COR-L47 (cell line): ENCODE data around the gene VPS11.

Source experiments
- DNase-seq: peaks from one replicate; lab custom pipeline; 2025; lab: John Stamatoyannopoulos, UW

VPS11 gene

DNA sequence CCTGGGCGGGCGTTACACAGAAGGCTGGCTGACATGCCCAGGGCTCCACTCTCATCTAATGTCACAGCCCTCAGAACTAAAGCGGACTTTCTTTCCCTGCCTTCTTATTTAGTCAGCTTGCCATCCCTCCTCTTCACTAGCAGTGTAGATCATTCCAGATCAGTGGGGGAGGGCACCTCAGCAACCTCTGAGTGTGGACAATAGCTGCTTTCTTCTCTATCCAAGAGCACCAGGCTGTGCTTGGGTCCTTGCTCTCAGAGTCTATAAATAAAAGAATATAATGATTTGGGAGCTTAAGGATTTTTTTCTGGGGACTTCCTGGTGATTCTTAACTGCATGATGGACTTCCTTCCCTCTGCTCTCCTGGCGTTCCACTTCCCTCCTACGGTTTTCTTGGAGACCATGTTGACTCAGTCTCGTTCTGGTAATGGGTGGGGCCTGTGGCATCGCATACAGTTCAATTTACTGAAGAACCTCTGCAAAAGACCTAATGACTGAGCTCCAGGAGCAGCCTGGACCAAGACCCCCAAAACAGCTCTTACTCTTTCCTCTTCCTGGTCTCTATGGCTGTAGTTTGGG is 14.2 kb downstream of the VPS11 start:
- DNase-seq, result no peak

DNA sequence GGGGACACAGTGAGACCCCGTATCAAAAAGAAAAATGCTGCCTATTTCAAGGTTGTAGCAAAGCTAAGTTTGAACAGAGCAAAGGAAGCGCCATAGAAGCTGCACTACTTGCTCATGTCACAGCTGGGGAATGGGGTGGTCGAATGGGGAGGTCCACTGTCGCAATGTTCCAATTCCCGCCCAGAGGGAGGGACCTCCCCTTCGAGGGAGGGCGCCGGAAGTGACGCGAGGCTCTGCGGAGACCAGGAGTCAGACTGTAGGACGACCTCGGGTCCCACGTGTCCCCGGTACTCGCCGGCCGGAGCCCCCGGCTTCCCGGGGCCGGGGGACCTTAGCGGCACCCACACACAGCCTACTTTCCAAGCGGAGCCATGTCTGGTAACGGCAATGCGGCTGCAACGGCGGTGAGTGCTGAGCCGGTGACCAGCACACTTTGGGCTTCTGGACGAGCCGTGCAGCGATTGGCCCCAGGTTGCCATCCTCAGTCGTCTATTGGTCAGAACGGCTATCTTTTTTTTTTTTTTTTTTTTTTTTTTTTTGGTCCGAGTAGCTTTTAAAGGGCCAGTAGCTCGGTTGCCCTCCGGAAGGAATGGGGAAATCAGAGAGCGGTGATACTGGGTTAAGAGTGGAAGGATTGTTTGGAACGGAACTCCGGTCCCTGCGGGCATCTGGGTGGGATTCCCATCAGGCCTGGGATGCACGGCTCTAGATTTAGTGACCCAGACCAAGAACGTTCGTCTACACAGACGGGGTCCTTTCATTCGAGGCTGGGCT is 17.2 kb downstream of the VPS11 start, which contains the start of gene HMBS:
Gene HMBS, plus strand, starts transcription at position 219 of the 774 bp plus-strand sequence. Its CDS starts 153 bp downstream, at position 372.
- peak; percentile 88 for DNase-seq

- DNase-seq, result no peak
Measured at GRCh38 chr11:119085437-119085847, 17.8 kb downstream of the VPS11 start.

DNA sequence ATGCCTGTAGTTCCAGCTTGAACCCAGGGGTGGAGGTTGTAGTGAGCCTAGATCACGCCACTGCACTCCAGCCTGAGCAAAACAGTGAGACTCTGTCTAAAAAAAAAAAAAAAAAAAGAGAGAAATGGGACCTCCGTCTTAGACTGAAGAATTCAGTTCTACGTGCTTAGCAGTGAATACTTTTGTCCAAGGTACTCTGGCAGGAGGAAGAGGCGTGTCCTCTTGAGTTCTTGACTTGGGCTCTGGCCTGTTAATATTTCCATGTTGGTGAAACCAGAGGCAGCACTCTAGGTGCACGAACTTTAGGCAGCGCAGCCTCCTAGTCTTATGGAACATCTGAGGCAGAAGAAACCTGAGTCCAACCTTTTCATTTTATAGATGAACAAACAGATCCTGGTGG is 19.5 kb downstream of the VPS11 start:
- DNase-seq, result no peak

DNA sequence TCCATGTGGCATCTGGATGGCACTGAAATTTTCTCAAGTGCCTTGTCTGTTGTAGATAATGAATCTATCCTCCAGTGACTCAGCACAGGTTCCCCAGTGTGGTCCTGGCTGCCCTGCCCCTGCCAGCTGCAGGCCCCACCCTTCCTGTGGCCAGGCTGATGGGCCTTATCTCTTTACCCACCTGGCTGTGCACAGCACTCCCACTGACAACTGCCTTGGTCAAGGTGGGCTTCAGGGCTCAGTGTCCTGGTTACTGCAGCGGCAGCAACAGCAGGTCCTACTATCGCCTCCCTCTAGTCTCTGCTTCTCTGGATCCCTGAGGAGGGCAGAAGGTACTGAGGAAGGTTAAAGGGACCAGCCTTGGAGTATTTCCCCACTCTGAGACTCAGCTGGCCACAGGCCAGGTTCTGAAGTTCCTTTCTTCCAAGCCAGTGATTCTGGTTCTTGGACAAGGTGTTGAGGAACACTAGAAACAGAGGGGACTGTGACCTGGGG is 20.2 kb downstream of the VPS11 start:
- no peak for DNase-seq

DNA sequence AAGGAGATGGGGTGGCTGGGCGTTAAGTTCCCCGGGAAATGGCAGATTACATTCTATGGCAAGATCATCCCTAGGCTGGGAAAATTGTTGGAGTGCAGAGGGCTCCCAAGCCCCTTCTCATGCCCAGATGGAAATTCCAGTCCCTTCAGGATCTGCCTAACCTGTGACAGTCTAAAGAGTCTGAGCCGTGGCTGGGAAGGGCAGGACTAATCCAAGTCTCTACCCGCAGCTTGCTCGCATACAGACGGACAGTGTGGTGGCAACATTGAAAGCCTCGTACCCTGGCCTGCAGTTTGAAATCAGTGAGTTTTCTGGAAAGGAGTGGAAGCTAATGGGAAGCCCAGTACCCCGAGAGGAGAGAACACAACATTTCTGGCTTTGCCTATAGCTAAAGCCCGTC is 20.8 kb downstream of the VPS11 start:
- DNase-seq, result no peak

DNA sequence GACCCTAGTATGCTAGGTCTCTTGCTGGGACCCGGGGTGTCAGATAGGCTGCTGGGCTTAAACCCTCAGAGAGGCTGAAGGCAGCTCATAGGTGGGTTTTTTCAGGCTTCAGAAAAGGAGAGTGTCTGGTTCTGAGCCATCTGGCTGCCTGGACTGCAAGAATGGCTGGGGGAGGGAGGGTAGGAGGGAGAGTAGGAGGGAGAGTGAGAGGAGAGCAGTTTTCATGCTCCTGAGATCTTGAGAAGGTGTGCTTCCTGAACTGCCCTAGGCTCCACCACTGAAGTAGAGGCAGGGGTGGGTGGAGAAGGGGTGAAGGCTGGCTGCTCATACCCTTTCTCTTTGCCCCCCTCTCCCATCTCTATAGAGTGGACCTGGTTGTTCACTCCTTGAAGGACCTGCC is 21.7 kb downstream of the VPS11 start:
- no peak for DNase-seq

GRCh38 chr11:119091178-119091577 is 23.6 kb downstream of the VPS11 start:
- DNase-seq, result no peak

GRCh38 chr11:119091966-119092879 is 24.6 kb downstream of the VPS11 start:
- no peak for DNase-seq

DNA sequence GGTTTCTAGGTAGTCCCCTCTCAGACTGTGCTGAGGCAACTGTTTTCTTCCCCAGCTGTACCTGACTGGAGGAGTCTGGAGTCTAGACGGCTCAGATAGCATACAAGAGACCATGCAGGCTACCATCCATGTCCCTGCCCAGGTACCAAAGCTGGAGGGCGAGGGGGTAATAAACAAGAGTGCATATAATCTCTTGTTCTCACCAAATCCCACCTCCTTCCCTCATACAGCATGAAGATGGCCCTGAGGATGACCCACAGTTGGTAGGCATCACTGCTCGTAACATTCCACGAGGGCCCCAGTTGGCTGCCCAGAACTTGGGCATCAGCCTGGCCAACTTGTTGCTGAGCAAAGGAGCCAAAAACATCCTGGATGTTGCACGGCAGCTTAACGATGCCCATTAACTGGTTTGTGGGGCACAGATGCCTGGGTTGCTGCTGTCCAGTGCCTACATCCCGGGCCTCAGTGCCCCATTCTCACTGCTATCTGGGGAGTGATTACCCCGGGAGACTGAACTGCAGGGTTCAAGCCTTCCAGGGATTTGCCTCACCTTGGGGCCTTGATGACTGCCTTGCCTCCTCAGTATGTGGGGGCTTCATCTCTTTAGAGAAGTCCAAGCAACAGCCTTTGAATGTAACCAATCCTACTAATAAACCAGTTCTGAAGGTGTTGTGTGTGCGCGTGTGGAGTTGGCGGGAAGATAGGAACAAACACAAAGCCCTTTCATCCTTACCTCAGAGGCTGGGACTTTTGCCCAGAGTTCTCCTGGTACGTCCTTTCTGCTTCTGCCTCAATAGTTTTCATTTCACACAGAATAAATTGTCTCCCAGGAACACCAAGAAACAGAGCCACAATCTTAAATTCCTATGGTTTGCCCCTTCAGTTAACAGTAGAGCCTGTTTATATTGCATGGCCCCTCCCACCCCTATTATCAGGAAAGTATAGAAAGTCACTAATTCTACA is 25.5 kb downstream of the VPS11 start:
- DNase-seq, result no peak

DNA sequence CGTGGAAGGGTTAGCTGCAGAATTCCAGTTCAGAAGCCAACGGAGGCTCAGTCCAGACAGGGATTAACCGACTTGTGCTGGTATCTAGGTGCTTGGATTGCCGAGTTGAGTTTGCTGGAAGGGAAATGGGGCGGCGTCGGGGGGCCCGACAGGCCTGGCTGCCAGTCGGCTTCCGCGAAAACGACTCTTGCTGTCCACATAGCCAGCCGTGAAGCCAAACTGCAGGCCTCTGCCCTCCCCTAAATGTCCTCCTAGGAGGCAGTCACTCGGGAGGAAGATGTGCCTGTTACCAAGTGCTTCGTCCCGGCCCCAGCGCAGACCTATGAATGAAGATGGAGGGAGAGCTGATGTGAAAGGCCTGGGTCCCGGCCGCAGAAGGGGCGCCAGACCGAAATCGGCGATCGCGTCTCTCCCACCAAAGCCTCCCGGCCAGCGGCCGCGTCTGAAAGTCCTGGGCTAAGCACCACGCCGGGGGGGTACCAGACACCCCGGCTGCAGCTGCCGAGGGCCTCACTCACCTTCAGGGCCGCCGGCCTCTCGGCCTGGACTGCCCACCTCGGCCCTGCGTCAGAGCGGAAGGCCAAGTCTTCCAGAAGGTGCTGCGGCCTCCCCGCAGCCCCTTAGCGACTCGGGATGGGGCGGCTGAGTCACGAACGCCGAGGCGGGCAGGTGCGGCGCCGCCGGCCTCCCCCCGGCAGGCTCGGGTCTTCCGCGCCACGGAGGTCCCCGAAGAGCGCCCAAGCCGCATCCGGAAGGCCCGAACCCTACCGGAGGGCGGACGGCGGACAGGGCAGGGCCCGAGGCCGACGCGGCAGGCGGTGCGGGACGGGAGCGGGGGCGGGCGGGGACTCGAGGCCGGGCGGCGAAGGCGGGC is 26.6 kb downstream of the VPS11 start:
- DNase-seq, result no peak

- peak; percentile 77 for DNase-seq
Measured at GRCh38 chr11:119094816-119095065, 27.1 kb downstream of the VPS11 start.

DNA sequence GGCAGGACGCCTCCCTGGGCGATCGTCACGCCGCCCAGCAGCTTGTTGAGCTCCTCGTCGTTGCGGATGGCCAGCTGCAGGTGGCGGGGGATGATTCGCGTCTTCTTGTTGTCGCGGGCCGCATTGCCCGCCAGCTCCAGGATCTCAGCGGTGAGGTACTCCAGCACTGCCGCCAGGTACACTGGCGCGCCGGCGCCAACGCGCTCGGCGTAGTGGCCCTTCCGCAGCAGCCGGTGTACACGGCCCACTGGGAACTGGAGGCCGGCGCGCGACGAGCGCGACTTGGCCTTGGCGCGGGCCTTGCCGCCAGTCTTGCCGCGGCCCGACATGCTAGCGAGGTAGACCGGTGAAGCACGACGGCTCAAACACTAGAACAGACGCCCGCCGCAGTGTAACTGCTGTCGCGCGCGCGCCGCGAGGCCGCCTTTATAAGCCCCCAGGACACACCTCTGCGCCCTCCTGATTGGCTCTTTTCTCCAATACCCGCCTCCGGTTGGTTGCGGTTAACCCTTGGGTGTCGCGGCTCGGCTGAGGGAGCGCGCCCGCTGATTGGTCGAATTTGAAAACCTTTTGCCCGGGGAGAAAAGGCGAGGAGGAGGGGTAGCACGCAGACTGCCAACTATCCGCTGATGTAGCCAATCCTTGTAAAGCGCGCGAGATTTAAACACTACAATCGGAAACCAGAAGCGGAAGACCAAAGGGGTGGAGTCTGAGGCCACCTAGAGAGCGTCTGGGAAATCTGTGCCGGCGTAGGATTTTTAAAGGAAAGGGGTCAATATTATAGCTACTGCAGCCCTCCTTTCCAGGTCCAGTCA is 27.7 kb downstream of the VPS11 start:
- DNase-seq, result peak; percentile 99

DNA sequence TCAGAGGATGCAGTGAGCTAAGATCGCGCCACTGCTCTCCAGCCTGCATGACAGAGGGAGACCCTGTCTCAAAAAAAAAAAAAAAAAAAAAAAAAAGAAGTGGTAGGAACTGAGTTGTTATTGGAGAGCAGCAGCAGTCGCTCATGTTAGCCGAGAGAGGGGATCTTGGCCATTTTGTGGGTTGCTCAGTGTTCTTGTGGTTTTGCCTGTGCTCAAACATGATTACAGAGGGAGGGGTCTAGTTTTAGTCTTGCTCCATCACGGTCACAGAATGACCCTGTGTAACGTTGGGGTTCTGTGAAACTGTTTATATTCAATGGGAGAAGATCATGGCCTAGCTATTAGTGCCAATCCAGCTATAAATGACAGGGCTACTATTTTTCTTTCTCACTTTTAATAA is 32.1 kb downstream of the VPS11 start:
- DNase-seq, result no peak

DNA sequence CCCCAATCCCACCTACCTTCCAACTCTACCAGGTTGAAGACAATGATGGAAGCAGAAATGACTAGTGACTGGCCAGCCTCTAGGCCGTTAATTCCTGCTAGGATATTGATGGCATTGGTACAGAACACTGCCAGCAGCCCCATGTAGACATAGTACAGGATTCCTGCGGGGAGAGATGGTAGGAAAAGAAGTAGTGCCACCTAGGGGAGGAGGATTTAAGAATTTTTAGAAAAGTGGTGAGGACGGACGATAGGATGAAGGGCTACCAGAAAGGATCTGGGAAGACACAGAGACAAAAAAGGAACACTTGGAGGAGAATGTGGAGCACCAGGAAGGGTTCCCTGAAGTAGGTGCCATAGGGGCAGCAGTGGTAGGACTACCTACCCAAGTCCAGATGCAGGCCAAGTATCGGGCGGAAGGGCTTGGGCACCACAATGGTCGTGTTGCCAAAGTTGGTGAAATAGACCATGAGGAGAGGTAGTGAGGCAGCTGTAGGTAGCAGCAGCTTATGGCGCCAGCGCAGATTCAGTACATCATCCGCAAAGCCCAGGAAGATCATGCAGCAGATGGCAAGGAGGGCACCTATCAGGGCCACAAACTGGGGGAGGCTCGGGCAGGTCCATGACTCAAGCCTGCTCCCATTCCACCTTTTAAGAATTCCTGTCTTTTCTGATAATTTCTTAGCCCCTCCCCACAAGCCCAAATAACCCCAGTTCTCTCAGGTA is 32.8 kb downstream of the VPS11 start:
- no peak for DNase-seq

DNA sequence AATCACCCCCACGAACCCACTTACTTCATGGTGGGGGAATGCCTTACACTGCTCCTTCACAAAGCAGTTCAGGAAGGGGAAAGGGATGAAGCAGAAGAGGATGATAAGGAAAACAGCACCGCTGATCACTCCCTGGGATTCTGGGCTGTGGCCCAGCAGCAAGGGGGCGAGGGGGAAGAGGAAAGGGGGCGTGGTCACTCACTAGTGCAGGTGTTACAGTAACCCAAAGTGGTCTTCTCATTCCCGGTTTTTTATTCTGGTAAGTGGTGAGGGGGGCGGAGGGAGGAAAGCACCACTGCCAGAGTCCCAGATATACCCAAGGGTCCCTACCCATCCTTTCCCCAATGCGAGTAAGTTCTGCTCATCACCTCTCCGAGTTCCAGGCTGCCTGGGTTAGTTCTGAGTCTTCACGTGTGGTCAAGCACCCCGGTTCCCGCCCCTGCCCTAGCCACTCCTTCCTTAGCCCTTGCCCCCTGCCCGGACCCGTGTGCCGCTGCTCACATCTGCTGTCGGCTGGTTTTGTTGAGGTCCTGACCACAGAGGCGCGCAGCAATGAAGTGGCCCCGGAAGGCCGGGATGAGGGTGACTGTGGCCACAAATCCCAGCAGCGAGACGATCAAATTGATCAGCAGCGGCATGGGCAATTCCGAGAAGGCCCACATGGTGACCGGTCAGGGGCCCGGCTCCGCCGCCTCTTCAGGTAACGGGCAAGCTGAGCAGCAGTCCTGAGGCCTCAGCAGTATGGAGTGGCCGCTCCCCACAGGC is 33.6 kb downstream of the VPS11 start:
- DNase-seq, result no peak

GRCh38 chr11:119101759-119102423 is 34.3 kb downstream of the VPS11 start, which contains the start of gene DPAGT1:
Gene DPAGT1 (minus strand): TSS chr11:119101853. CDS start chr11:119101655, 198 bp downstream.
- DNase-seq, result peak; percentile 96
